B cell (primary cell): Measurements from ENCODE around the gene TRIM47. TPM values are rescaled to one million over a fixed set of nuclear protein-coding genes. Genes with fewer than 3 reads are reported as not detected.
A peak's percentile ranks its signal among the peaks of the same experiment; 100 is the strongest.

Experiments
- ATAC-seq: fragments of 200-7000 bp; cut with Tn5 transposase; one replicate; pipeline ENCODE4 v1.10.0; 2021; ENCODE audit warnings: low read depth, mild to moderate bottlenecking, moderate number of reproducible peaks, moderate library complexity
- CTCF ChIA-PET: fragments of 350-600 bp; sonication (Branson Sonifier 250); formaldehyde crosslinking; loops from one replicate; lab custom pipeline; 2021; ENCODE audit warnings: antibody characterized with exemption, inconsistent platforms; lab: Charles Lee
- POLR2A ChIA-PET: fragments of 350-600 bp; sonication (Branson Sonifier 250); formaldehyde crosslinking; loops from one replicate; lab custom pipeline; 2021; ENCODE audit warnings: antibody characterized with exemption; lab: Charles Lee
- DNase-seq: peaks from one replicate; pipeline ENCODE4 v3.0.0; 2013
- H2AFZ ChIP-seq: 2 replicates; pipeline ENCODE4 v1.6.1; 2012; ENCODE audit warnings: mild to moderate bottlenecking, low read depth, low read length; ENCODE audit not compliant: insufficient read depth, poor library complexity, severe bottlenecking
- H3K27ac ChIP-seq, 2 donors: 1 replicate in 1 of 2; 2 replicates in 1 of 2; pipeline ENCODE4 v1.5.1; 2012 to 2013; ENCODE audit warnings: low read length in 2 of 2, mild to moderate bottlenecking in 2 of 2, moderate library complexity in 1 of 2
- H3K27me3 ChIP-seq, 4 experiments: fragments of 200-600 bp in 1 of 4; sonication (generic) in 1 of 4; replicated peaks in 1 of 4; 1 replicate in 2 of 4; 2 replicates in 2 of 4; pipeline versions ENCODE4 v1.6.1 to v1.7.0; 2013 to 2016; ENCODE audit warnings: low read length in 3 of 4, mild to moderate bottlenecking in 2 of 4, mixed read lengths in 1 of 4, moderate library complexity in 1 of 4; ENCODE audit not compliant: insufficient read depth in 4 of 4, control insufficient read depth in 3 of 4; ENCODE audit errors: control extremely low read depth in 1 of 4
- H3K36me3 ChIP-seq, 2 experiments: replicated peaks in 1 of 2; 1 replicate in 1 of 2; 2 replicates in 1 of 2; pipeline versions ENCODE4 v1.6.1 to v1.7.1; 2013; ENCODE audit warnings: low read length in 1 of 2; ENCODE audit not compliant: insufficient read depth in 2 of 2, control insufficient read depth in 1 of 2; ENCODE audit errors: control extremely low read depth in 1 of 2, extremely low read depth in 1 of 2
- H3K4me1 ChIP-seq, 2 donors: fragments of 200-600 bp in 1 of 2; sonication (generic) in 1 of 2; 1 replicate in 1 of 2; 2 replicates in 1 of 2; pipeline versions ENCODE4 v1.5.1 to v1.6.1; 2013 to 2017; ENCODE audit warnings: low read length in 2 of 2; ENCODE audit not compliant: control insufficient read depth in 2 of 2, insufficient read depth in 2 of 2
- H3K4me2 ChIP-seq: replicated peaks from 2 replicates; pipeline ENCODE3; 2012; ENCODE audit warnings: mild to moderate bottlenecking, low read depth, low read length; ENCODE audit not compliant: poor library complexity, severe bottlenecking
- H3K4me3 ChIP-seq, 5 experiments: fragments of 200-600 bp in 1 of 5; sonication (generic) in 1 of 5; 1 replicate in 3 of 5; 2 replicates in 2 of 5; pipeline versions ENCODE4 v1.5.1 to v1.7.0; 2011 to 2016; ENCODE audit warnings: low read length in 4 of 5, mild to moderate bottlenecking in 4 of 5, low read depth in 2 of 5, control low read depth in 1 of 5, moderate library complexity in 1 of 5; ENCODE audit not compliant: insufficient read depth in 1 of 5; ENCODE audit errors: control extremely low read depth in 1 of 5, extremely low read depth in 1 of 5
- H3K79me2 ChIP-seq: fragments of 200-600 bp; sonication (generic); one replicate; pipeline ENCODE4 v1.6.0; 2016; ENCODE audit warnings: low read length; ENCODE audit not compliant: control insufficient read depth, insufficient read depth
- H3K9ac ChIP-seq: fragments of 200-600 bp; sonication (generic); 2 replicates; pipeline ENCODE4 v1.6.1; 2017; ENCODE audit warnings: mild to moderate bottlenecking, low read length, moderate library complexity
- H3K9me3 ChIP-seq, 3 donors: one replicate each; pipeline versions ENCODE4 v1.6.1 to v1.7.1; 2013; ENCODE audit warnings: low read length in 2 of 3; ENCODE audit not compliant: control insufficient read depth in 2 of 3, insufficient read depth in 1 of 3; ENCODE audit errors: control extremely low read depth in 1 of 3
- H4K20me1 ChIP-seq: 2 replicates; pipeline ENCODE4 v1.6.0; 2012; ENCODE audit warnings: mild to moderate bottlenecking, low read length; ENCODE audit not compliant: insufficient read depth, control insufficient read depth, poor library complexity, severe bottlenecking
- H3K27ac Mint-ChIP-seq: one replicate; pipeline ENCODE4 v1.8.0; 2021; ENCODE audit warnings: mixed read lengths
- H3K27me3 Mint-ChIP-seq: one replicate; pipeline ENCODE4 v1.8.0; 2021; ENCODE audit warnings: mixed read lengths
- H3K4me1 Mint-ChIP-seq: one replicate; pipeline ENCODE4 v1.8.0; 2021; ENCODE audit warnings: mixed read lengths
- H3K4me3 Mint-ChIP-seq: one replicate; pipeline ENCODE4 v1.8.0; 2021; ENCODE audit warnings: mixed read lengths
- H3K9me3 Mint-ChIP-seq: one replicate; pipeline ENCODE4 v1.8.0; 2022; ENCODE audit warnings: mixed read lengths; ENCODE audit not compliant: insufficient read depth
- CTCF ChIP-seq: fragments of 200-600 bp; IDR thresholded peaks from one replicate; pipeline ENCODE4 v1.8.0; 2022; ENCODE audit warnings: antibody characterized with exemption, mild to moderate bottlenecking
- EZH2 ChIP-seq: IDR thresholded peaks from 2 replicates; pipeline ENCODE4 v1.6.1; 2012; ENCODE audit warnings: borderline replicate concordance, low read depth, mild to moderate bottlenecking, moderate library complexity, low read length; ENCODE audit not compliant: insufficient read depth, poor library complexity, severe bottlenecking
- WGBS: methylation state at CpG from one replicate; pipeline ENCODE4 v1.1.5; 2013; ENCODE audit warnings: missing lambda C conversion rate; ENCODE audit not compliant: insufficient coverage; 5-methylcytosine and 5-hydroxymethylcytosine counted together
- intact Hi-C: fragments of 100-400 bp; cut with micrococcal nuclease; formaldehyde crosslinking; loops from one replicate; pipeline ENCODE4 v1.10.0; 2022
- polyA plus RNA-seq: library from polyadenylated mRNA; depleted of rRNA; stranded (reverse); fragments of >200 nt; gene quantifications from 2 replicates; pipeline ENCODE4 v1.2.3, GENCODE V29; 2012
- total RNA-seq, 2 donors: library from RNA; stranded (reverse); fragments of 120-200 nt in 1 of 2; gene quantifications; 1 replicate in 1 of 2; 2 replicates in 1 of 2; pipeline versions ENCODE4 v1.2.3 to v1.2.4, GENCODE V29; 2013 to 2022

The TRIM47 gene
- total and polyA plus RNA-seq, 2 donors (not counting 1 experiment from before 2014, with no cell fraction given): 6.4 to 8.3 TPM

- intact Hi-C loops: loop anchor here (1.0 to 5.0 kb wide), 5 partner anchors 12 to 34 kb away; partner anchors contain the start of genes MRPL38, TRIM65, UNC13D and WBP2
- ATAC-seq (no peak), DNase-seq (no peak)
- no peaks in the 10 kb centered on the region for H3K79me2 ChIP-seq
- H3K9me3 ChIP-seq: no peaks in the 10 kb centered on the region
- peaks cover 30 to 44% of the 10 kb centered on the region in 2 donors for H3K4me1 ChIP-seq
- Mint-ChIP-seq H3K27ac (peak overlapping the region; percentile 91), H3K27me3 (peaks cover 4% of the 10 kb centered on the region), H3K4me3 (peak overlapping the region; percentile 90), H3K4me1 (peaks cover 35% of the 10 kb centered on the region), H3K9me3 (no peaks in the 10 kb centered on the region)
- peak overlapping the region; percentile 50 to 55 for H3K27ac ChIP-seq
- ChIA-PET POLR2A (interaction anchor here (0.8 to 2.0 kb wide), 9 partner anchors 11 to 99 kb away, joined by 3 to 18 read pairs (median 5); partner anchors contain the start of genes UNC13D, UNK and WBP2), CTCF (interaction anchor here (0.6 to 5.6 kb wide), 18 partner anchors 10 to 1239 kb away, joined by 3 to 52 read pairs (median 4); partner anchors contain the start of genes MRPL38, TRIM65 and WBP2)
- peak overlapping the region; percentile 98 for H3K4me2 ChIP-seq
- H3K9ac ChIP-seq: peak overlapping the region; percentile 76
- WGBS: 41% methylated on average over 5 of the region's 5 CpGs
- H3K36me3 ChIP-seq: no peaks in the 10 kb centered on the region
- peak overlapping the region in 4 of 5 experiments; percentile 24 to 69 (median 52) for H3K4me3 ChIP-seq
- peak overlapping the region; percentile 94 for H2AFZ ChIP-seq
- peaks cover 0 to 7% (median 1%) of the 10 kb centered on the region in 4 experiments for H3K27me3 ChIP-seq
- TF ChIP-seq EZH2 (no peak), CTCF (no peak)
- no peaks in the 10 kb centered on the region for H4K20me1 ChIP-seq
Observed at GRCh38 chr17:75875940-75876189, 2.5 kb downstream of the TRIM47 start.
